MCF 10A (cell line): ENCODE measurements around the gene ZSWIM8. TPM values are rescaled to one million over a fixed set of nuclear protein-coding genes. Genes with fewer than 3 reads are reported as not detected.
A peak's percentile ranks its signal among the peaks of the same experiment; 100 is the strongest.

Experiments
- BruUV-seq: library from RNA; stranded (reverse); fragments of 400-500 nt; replicated peaks from 2 replicates; lab custom pipeline; 2021; lab: Mats Ljungman, UMichigan
- CTCF ChIA-PET: fragments of 300-600 bp; sonication (Branson Sonifier 250); formaldehyde crosslinking; extraction: SDS; loops from one replicate; lab custom pipeline; 2021; ENCODE audit warnings: antibody characterized with exemption, inconsistent platforms; lab: Yijun Ruan, JAX
- POLR2A ChIA-PET: fragments of 300-600, 350-650 bp; sonication (Branson Sonifier 250); formaldehyde crosslinking; extraction: SDS; loops from one replicate; lab custom pipeline; 2020; ENCODE audit warnings: antibody characterized with exemption, inconsistent platforms; lab: Yijun Ruan, JAX
- DNase-seq: peaks from one replicate; pipeline ENCODE4 v3.0.0-alpha.2; 2018; ENCODE audit not compliant: unreplicated experiment
- H3K27ac Mint-ChIP-seq: one replicate; pipeline ENCODE4 v1.8.0; 2022; ENCODE audit warnings: mild to moderate bottlenecking, low read depth, mixed read lengths; ENCODE audit not compliant: unreplicated experiment
- H3K27me3 Mint-ChIP-seq: one replicate; pipeline ENCODE4 v1.8.0; 2022; ENCODE audit warnings: mixed read lengths; ENCODE audit not compliant: insufficient read depth, unreplicated experiment
- H3K36me3 Mint-ChIP-seq: one replicate; pipeline ENCODE4 v1.8.0; 2022; ENCODE audit warnings: mild to moderate bottlenecking, moderate library complexity, mixed read lengths; ENCODE audit not compliant: insufficient read depth, unreplicated experiment
- H3K4me1 Mint-ChIP-seq: one replicate; pipeline ENCODE4 v1.8.0; 2022; ENCODE audit warnings: mixed read lengths; ENCODE audit not compliant: insufficient read depth, unreplicated experiment
- H3K4me3 Mint-ChIP-seq: one replicate; pipeline ENCODE4 v1.8.0; 2022; ENCODE audit warnings: mild to moderate bottlenecking, moderate library complexity, mixed read lengths; ENCODE audit not compliant: unreplicated experiment
- H3K9me3 Mint-ChIP-seq: one replicate; pipeline ENCODE4 v1.8.0; 2022; ENCODE audit warnings: mixed read lengths; ENCODE audit not compliant: unreplicated experiment
- CTCF ChIP-seq: fragments of 200-600 bp; IDR thresholded peaks from one replicate; pipeline ENCODE4 v1.8.0; 2022; ENCODE audit warnings: antibody characterized with exemption, mild to moderate bottlenecking; ENCODE audit not compliant: unreplicated experiment
- intact Hi-C: fragments of 100-400 bp; cut with micrococcal nuclease; formaldehyde crosslinking; loops from 2 replicates; pipeline ENCODE4 v1.14.1; 2022
- total RNA-seq: library from RNA; stranded (reverse); gene quantifications from 2 replicates; pipeline ENCODE4 v1.2.3, GENCODE V29; 2022

The ZSWIM8 gene
- total RNA-seq, 1 experiment from 2014 or later, result 84.2 TPM

GRCh38 chr10:73812657-73813056 lies 27.3 kb downstream of the ZSWIM8 start:
- no peak for TF ChIP-seq CTCF
- no peak for DNase-seq
- H3K4me3 Mint-ChIP-seq, result no peak overlapping the region
- BruUV-seq, result no TSS peak
- H3K27ac Mint-ChIP-seq, result no peak overlapping the region
- H3K27me3 Mint-ChIP-seq, result no peaks in the 10 kb centered on the region
- H3K9me3 Mint-ChIP-seq, result no peaks in the 10 kb centered on the region
- intact Hi-C loops, result no loop called here
- ChIA-PET CTCF (interaction anchor here (0.6 to 1.0 kb wide), 3 partner anchors 22 to 126 kb away, joined by 3 to 4 read pairs (median 3); no protein-coding TSS in a partner anchor), POLR2A (interaction anchor here (0.6 to 1.5 kb wide), 7 partner anchors 9 to 71 kb away, joined by 3 to 8 read pairs (median 4); partner anchors contain the start of genes CHCHD1 and ZSWIM8)
- H3K36me3 Mint-ChIP-seq, result peaks cover 22% of the 10 kb centered on the region
- H3K4me1 Mint-ChIP-seq, result peaks cover 14% of the 10 kb centered on the region

GRCh38 chr10:73813333-73813732 lies 27.9 kb downstream of the ZSWIM8 start:
- Mint-ChIP-seq H3K9me3 (no peaks in the 10 kb centered on the region), H3K27ac (no peak overlapping the region), H3K4me3 (no peak overlapping the region), H3K36me3 (peaks cover 22% of the 10 kb centered on the region), H3K4me1 (peaks cover 15% of the 10 kb centered on the region), H3K27me3 (no peaks in the 10 kb centered on the region)
- TF ChIP-seq CTCF, result no peak
- CTCF ChIA-PET, result no interaction called here
- no peak for DNase-seq
- intact Hi-C loops, result no loop called here
- no TSS peak for BruUV-seq
- POLR2A ChIA-PET, result interaction anchor here (0.7 to 1.3 kb wide), 3 partner anchors 12 to 120 kb away, joined by 3 to 4 read pairs (median 3); no protein-coding TSS in a partner anchor

- TF ChIP-seq CTCF, result no peak
- ChIA-PET POLR2A (interaction anchor here (0.8 to 1.0 kb wide), 2 partner anchors 11 to 84 kb away, joined by 3 to 4 read pairs; no protein-coding TSS in a partner anchor), CTCF (interaction anchor here (0.6 to 1.0 kb wide), 4 partner anchors 16 to 334 kb away, joined by 3 to 7 read pairs (median 3); no protein-coding TSS in a partner anchor)
- H3K4me1 Mint-ChIP-seq, result peaks cover 25% of the 10 kb centered on the region
- no peak overlapping the region for H3K4me3 Mint-ChIP-seq
- H3K27me3 Mint-ChIP-seq, result no peaks in the 10 kb centered on the region
- no peak overlapping the region for H3K27ac Mint-ChIP-seq
- peaks cover 16% of the 10 kb centered on the region for H3K36me3 Mint-ChIP-seq
- no peak for DNase-seq
- H3K9me3 Mint-ChIP-seq, result no peaks in the 10 kb centered on the region
- intact Hi-C loops, result no loop called here
- no TSS peak for BruUV-seq
Measured at GRCh38 chr10:73814276-73814895, 29.0 kb downstream of the ZSWIM8 start.

- Mint-ChIP-seq H3K4me3 (no peak overlapping the region), H3K36me3 (peaks cover 13% of the 10 kb centered on the region), H3K9me3 (no peaks in the 10 kb centered on the region), H3K27ac (no peak overlapping the region), H3K4me1 (peaks cover 31% of the 10 kb centered on the region), H3K27me3 (no peaks in the 10 kb centered on the region)
- peak; percentile 35 for DNase-seq
- no TSS peak for BruUV-seq
- peak; percentile 39 for TF ChIP-seq CTCF
- intact Hi-C loops, result no loop called here
- ChIA-PET POLR2A (interaction anchor here (0.6 to 1.7 kb wide), 5 partner anchors 29 to 105 kb away, joined by 3 to 6 read pairs (median 3); partner anchors contain the start of genes CHCHD1, SEC24C and ZSWIM8), CTCF (interaction anchor here (0.6 to 2.0 kb wide), 6 partner anchors 10 to 334 kb away, joined by 3 to 7 read pairs (median 4); no protein-coding TSS in a partner anchor)
Measured at GRCh38 chr10:73814896-73815718, 29.7 kb downstream of the ZSWIM8 start.
